ENCODE results near the gene RASGRP4.
A peak's percentile ranks its signal among the peaks of the same experiment; 100 is the strongest.
"Not testable (repeated sequence)": the region's sequence is repeated elsewhere in the genome, so short reads cannot be mapped to it uniquely, and the experiment has no call there.

RASGRP4 gene

GRCh38 chr19:38367041-38367440 is 59.0 kb downstream of the RASGRP4 start:
- DNase-seq = no peak

GRCh38 chr19:38362946-38363688 is 62.9 kb downstream of the RASGRP4 start:
- not testable (repeated sequence) for DNase-seq

GRCh38 chr19:38362076-38362945 is 63.7 kb downstream of the RASGRP4 start:
- peak; percentile 76 for DNase-seq

GRCh38 chr19:38361633-38362075 is 64.4 kb downstream of the RASGRP4 start:
- peak; percentile 67 for DNase-seq

- no peak for DNase-seq
Measured at GRCh38 chr19:38360839-38361631, 65.0 kb downstream of the RASGRP4 start.

- DNase-seq = no peak
Measured at GRCh38 chr19:38360351-38360750, 65.7 kb downstream of the RASGRP4 start.

- no peak for DNase-seq
Measured at GRCh38 chr19:38359242-38360021, 66.6 kb downstream of the RASGRP4 start.

Measured in CD4-positive, alpha-beta T cell treated with Interleukin-12 subunit alpha and Interleukin-12 subunit beta, for 1 hour (primary cell).